Measurements from ENCODE around the gene NEURL1B.
A peak's percentile ranks its signal among the peaks of the same experiment; 100 is the strongest.
"Not testable (repeated sequence)": the region's sequence is repeated elsewhere in the genome, so short reads cannot be mapped to it uniquely, and the experiment has no call there.

The NEURL1B gene

GRCh38 chr5:172634106-172634899 is 6.8 kb upstream of the NEURL1B start:
- no peak for DNase-seq (ENCODE audit: low spot score)

GRCh38 chr5:172635038-172635437 is 6.0 kb upstream of the NEURL1B start:
- DNase-seq (ENCODE audit: low spot score) = no peak

- no peak for DNase-seq (ENCODE audit: low spot score)
Observed at GRCh38 chr5:172636279-172637050, 4.6 kb upstream of the NEURL1B start.

- DNase-seq (ENCODE audit: low spot score) = peak; percentile 43
Observed at GRCh38 chr5:172637110-172637580, 3.9 kb upstream of the NEURL1B start.

GRCh38 chr5:172637740-172638139 is 3.3 kb upstream of the NEURL1B start:
- no peak for DNase-seq (ENCODE audit: low spot score)

- DNase-seq (ENCODE audit: low spot score) = no peak
Observed at GRCh38 chr5:172638209-172638768, 2.8 kb upstream of the NEURL1B start.

- DNase-seq (ENCODE audit: low spot score) = no peak
Observed at GRCh38 chr5:172640139-172640538, 924 bp upstream of the NEURL1B start.

GRCh38 chr5:172641359-172642050 is 442 bp downstream of the NEURL1B start:
- DNase-seq (ENCODE audit: low spot score) = no peak

GRCh38 chr5:172642051-172642409 is 967 bp downstream of the NEURL1B start:
- no peak for DNase-seq (ENCODE audit: low spot score)

- DNase-seq (ENCODE audit: low spot score) = no peak
Observed at GRCh38 chr5:172642486-172642885, 1.4 kb downstream of the NEURL1B start.

GRCh38 chr5:172642926-172643871 is 2.1 kb downstream of the NEURL1B start:
- no peak for DNase-seq (ENCODE audit: low spot score)

GRCh38 chr5:172644266-172644665 is 3.2 kb downstream of the NEURL1B start:
- no peak for DNase-seq (ENCODE audit: low spot score)

- DNase-seq (ENCODE audit: low spot score) = no peak
Observed at GRCh38 chr5:172644711-172645110, 3.6 kb downstream of the NEURL1B start.

GRCh38 chr5:172645271-172646055 is 4.4 kb downstream of the NEURL1B start:
- DNase-seq (ENCODE audit: low spot score) = no peak

- DNase-seq (ENCODE audit: low spot score) = no peak
Observed at GRCh38 chr5:172646716-172647285, 5.7 kb downstream of the NEURL1B start.

GRCh38 chr5:172647352-172648012 is 6.4 kb downstream of the NEURL1B start:
- no peak for DNase-seq (ENCODE audit: low spot score)

- no peak for DNase-seq (ENCODE audit: low spot score)
Observed at GRCh38 chr5:172648013-172648381, 6.9 kb downstream of the NEURL1B start.

GRCh38 chr5:172648755-172649154 is 7.7 kb downstream of the NEURL1B start:
- no peak for DNase-seq (ENCODE audit: low spot score)

GRCh38 chr5:172656496-172656895 is 15.4 kb downstream of the NEURL1B start:
- DNase-seq (ENCODE audit: low spot score) = not testable (repeated sequence)

All from hematopoietic multipotent progenitor cell treated with erythropoietin and hydrocortisone succinate and interleukin-3 and kit ligand, for 15 days (in vitro differentiated cells).